SK-MEL-5 (cell line): ENCODE data around the gene CHEK2. TPM values are rescaled to one million over a fixed set of nuclear protein-coding genes. Genes with fewer than 3 reads are reported as not detected.
"Not testable (repeated sequence)": the region's sequence is repeated elsewhere in the genome, so short reads cannot be mapped to it uniquely, and the experiment has no call there.

ENCODE experiments used
- DNase-seq: peaks from one replicate; pipeline ENCODE4 v3.0.0-alpha.2; 2016; ENCODE audit warnings: low read depth, low spot score
- in situ Hi-C: cut with HindIII; loops from 2 replicates; pipeline ENCODE4 v1.10.0; 2016; ENCODE audit warnings: low sequenced_read_pairs, high pct_unique_total_duplicates, low pct_unique_long_range_greater_than_20kb
- total RNA-seq: library from RNA; depleted of rRNA; stranded (reverse); fragments of >200 nt; shearing (Covaris generic); gene quantifications from 2 replicates; pipeline ENCODE4 v1.2.3, GENCODE V29; 2014

Gene CHEK2
- total RNA-seq, 1 experiment from 2014 or later = 29.1 TPM

DNA sequence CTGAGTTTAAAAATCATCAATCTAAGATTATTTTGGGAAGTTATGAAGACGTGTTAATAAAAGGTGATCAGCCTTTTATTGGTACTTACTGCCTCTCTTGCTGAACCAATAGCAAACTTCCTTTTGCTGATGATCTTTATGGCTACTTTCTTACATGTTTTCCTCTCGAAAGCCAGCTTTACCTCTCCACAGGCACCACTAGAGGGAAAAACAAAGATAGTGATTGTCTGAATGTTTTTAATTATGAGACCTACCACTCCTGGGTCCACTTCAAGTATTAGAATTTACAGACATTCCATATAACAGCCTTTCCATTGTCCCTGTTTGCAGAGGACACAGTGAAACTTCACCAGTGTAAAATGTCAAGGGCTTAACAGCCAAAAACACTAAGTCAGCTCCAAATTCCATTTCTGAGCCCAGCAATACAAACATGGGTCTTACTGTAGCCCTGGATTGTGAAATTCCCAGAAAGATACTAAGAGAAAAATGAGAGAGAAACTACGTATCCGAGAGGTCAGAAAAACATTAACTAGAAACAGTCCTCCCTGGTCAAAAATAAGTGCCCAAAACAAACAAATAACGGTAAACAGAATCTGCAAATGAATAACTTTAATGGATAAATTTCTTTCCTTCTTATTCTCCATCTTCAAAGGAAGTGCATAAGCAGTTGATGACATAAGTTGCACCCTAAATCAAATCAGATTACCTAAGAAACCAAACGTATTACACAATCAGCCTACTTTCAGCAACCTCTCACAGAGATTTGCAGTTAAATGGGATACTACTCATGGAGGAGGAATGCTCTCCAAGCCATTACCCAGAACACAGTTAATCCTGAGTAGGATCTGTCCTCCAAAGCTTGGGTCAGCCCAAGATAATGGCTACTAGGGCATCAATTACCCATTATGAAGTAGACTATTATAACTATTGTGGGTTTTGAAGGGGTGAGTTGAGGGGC is 29.5 kb downstream of the CHEK2 start:
- in situ Hi-C loops = no loop called here
- peak; percentile 74 for DNase-seq

DNA sequence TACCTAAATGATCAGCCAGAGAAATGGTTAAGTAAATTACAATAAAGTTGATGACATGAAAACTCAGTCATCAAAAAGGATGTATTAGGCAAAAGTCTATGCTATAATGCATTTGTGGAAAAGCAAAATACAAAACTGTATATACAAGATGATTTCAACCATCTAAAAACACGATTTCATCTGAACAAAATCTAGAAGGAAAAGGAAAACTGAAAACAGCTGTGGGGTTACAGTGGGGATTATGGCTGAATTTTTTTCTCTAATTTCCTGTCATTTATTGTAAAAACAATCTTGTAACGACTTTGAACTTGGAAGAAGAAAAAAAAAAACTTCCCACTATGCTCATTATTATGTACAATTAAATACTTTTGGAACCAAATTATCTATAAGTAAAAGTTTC is 30.3 kb downstream of the CHEK2 start:
- in situ Hi-C loops = no loop called here

DNA sequence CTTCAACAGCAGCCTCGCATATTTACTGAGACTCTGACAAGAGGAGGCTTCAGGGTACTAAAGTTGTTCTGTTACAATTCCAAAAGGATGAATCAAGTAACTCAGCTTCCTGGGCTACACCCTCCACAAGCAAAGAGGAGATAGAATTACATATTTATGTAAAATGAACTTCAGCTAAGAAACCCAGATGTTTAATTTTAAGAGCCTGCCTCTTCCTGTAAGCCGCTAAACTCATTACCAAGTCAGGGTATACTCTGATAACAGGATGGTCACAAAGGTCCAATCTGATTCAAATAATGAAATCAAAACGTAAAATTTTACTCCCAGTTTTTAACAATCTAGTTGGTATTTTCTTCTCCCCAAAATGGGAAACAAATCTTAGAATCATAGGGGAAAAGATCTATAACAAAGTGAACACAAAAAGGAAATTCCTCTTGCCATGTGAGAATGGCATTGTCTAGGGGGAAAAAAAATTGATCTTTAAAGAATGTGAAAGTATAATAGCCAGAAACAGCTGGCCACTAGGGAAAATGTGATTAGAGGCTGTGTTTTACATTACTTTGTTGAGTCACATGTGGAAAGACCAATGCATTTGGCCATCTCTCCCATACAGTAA is 30.9 kb downstream of the CHEK2 start:
- DNase-seq = no peak
- in situ Hi-C loops = no loop called here

More for the DNA sequence above, 30.3 kb downstream of the CHEK2 start:
- no peak for DNase-seq

DNA sequence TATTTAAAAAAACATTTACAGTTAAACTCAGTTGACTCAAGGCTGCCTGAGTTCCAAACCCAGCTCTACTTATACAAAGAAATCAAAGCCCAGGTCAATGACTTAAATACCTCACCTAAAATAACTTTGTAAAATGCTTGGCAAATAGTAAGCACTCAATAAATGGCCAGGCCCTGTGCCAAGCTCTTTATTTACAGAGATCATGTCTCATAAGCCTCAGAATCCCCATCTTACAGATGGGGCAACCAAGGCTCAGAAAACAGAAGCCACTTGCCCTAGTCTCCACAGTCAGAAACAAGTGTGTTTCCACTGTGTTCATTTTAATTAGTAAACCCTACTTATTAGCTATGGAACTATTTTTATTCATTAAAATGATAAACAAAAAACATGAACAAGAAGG is 31.5 kb downstream of the CHEK2 start:
- DNase-seq = no peak
- in situ Hi-C loops = no loop called here

DNA sequence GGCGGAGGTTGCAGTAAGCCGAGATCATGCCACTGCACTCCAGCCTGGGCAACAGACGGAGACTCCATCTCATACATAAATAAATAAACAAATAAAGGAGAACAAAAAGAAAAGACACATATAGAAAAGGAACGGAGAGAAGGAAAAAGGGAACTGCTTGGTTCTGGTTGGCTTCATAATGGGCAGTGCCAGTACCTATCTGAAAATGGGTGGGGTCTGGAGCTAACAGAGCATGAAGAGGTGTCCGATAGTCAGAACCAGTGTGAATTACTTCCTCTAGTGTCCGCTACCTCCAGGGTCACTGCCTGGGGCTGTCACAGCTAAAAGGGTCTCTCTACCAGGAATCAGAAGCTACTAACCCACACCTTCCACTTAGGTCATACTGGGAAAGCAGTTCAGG is 34.8 kb downstream of the CHEK2 start:
- in situ Hi-C loops = no loop called here
- DNase-seq = no peak

DNA sequence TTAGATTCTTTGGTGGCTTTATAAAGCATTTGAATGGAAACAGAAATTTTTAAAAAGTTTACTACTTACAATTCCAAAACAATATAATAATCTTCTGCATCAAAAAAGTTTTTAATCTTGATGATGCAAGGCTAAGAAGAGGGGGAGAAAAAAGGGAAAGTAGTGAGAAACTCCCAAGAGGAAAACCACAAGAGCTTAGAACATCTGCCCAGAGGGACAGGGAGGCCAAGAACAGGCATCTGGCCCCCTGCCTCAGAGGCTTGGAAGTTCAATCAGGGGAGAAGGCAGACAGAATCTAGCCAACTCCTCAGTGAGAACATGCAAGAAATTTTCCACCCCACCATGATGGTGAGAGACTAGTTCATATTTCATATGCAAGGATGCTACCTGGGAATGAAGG is 38.2 kb downstream of the CHEK2 start:
- DNase-seq = no peak
- in situ Hi-C loops = no loop called here

DNA sequence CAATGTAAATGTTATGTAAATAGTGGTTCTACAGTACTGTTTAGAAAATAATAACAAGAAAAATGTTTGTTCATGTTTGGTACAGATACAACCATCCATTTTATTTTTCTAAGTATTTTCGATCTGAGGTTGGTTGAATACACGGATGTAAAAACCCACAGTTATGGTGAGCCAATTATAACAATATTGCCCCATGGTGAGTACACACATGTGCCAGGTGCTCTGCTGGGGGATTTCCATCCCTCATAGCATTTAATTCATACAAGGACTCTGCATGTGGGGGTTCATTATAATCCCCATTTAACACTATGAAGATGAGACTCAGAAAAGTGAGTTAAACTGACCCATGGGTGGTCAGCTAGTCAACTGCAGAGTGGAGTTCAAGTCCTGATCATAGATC is 38.7 kb downstream of the CHEK2 start:
- DNase-seq = no peak
- in situ Hi-C loops = no loop called here

DNA sequence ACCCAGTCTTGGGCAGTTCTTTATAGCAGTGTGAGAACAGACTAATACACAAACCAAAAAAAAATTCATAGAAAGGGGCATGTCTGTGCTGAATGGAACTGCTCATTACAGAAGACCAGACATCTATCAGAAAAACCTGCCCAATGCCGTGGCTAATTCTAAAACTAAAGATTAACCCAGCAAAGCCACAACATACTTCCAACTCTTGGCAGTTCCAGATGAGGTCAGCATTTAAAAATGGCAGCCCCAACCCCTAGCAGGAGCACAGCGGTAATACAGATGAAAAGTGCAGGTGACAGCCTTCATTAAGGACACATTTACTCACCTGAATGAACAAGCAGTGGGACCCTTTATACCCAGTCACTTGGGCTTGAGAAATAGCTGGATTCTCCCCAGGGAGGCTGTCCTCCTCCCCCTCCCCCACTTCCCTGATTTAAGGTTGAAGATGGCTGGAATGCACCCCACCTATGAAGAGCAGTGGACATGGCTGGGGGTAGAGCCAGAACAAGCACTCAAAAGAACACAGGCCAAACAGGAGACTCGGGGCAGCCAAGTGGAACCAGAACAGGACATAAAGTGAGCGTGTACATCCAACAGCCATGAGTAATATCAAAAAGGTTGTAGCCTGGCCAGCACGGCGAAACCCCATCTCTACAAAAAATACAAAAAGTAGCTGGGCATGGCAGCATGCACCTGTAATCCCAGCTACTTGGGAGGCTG is 48.4 kb downstream of the CHEK2 start:
- in situ Hi-C loops, DNase-seq: not testable (repeated sequence)

DNA sequence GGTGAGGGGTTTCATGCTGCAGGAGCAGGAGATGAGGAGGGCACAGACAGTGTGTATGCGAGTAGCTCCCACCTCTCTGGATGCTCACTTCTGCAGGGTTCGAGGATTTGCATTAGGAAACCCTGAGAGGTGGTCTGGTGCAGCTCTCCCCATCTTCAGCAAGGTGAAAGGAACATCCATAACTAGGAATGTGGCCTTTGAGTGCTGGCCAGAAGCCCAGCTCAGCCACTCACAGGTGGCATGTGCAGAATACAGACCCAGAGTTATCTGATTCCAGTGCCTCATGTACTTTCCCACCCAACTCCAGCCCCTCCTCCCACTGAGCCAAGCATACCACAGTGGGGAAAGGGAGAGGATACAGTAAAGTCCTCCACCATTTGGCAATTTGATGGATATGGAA is 51.8 kb downstream of the CHEK2 start:
- in situ Hi-C loops, DNase-seq: not testable (repeated sequence)

DNA sequence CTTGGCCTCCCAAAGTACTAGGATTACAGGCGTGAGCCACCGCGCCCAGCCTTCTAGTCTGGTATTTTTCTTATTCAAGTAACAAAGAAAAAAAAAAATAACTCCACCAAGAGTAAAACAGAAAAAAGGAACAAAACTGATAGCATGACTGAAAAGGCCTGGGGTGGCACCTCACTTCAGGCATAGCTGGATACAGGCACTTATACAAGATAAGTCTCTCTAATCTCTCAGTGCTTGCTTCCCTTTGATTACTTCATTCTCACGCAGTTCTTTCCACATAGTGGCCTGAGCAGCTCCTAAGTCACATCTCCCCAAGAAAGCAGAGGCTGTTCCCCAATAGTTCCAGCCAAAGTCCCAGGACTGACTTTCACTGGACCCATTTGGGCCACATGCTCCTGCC is 58.7 kb downstream of the CHEK2 start:
- in situ Hi-C loops, DNase-seq: not testable (repeated sequence)

DNA sequence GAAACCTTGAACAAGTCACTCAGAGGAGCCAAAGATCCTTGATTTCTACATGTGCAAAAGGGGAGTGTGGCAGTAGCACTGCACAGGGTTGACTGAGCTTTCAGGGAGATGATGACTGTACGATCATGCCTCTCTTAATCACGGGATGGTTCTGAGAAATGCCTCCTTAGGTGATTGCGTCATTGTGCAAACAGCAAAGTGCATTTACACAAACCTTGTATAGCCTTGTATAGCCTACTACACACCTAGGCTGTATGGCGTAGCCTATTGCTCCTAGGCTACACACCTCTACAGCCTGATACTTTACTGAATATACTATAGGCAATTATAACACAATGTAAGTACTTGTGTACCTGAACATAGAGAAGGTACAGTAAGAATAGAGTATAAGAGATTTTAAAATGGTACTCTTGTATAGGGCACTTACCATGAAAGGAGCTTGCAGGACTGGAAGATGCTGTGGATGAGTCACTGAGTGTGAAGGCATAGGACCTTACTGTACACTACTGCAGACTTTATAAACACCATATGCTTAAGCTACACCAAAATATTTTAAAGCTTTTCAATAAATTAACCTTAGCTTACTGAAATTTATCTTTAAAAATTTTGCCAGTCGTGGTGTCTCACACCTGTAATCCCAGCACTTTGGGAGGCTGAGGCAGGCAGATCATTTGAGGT is 60.7 kb downstream of the CHEK2 start:
- DNase-seq = peak; percentile 65
- in situ Hi-C loops = not testable (repeated sequence)

DNA sequence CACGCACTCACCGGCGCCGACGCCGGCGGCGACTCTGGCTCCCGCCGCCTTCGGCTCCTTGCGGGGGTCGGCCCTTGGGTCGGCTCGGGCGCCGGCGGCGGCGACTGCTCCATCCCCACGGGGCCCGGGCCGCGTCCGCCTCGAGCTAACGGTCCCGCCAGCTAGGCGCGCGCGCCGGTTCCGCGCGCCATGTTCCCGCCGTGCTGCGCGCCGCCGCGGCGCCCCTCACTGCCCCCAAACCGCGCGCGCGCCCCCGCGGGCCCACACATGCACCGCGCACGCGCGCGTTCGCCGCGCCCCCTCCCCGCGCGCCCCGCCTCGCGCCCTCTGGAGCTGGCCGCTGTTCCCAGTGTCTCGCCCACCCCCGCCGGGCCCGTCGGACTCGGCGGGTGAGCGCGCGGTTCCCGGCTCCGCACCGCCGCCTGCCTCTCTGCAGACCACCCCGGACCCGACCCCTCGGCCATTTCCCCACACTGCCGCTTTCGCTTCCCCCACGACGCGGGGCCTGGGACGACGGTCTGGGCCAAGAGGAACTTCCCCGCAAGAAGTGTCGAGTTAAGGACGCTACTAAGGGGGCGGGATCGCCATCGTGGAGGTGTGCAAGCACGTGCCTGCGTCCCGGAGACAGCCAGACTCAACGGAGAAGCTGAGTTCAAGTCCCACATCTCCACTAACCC is 61.9 kb downstream of the CHEK2 start, which contains the start of gene TTC28:
Gene TTC28 (minus strand): TSS at position 230 of the 677 bp plus-strand sequence. CDS start 117 bp downstream, at position 113.
- in situ Hi-C loops = not testable (repeated sequence)
- peak; percentile 86 for DNase-seq

DNA sequence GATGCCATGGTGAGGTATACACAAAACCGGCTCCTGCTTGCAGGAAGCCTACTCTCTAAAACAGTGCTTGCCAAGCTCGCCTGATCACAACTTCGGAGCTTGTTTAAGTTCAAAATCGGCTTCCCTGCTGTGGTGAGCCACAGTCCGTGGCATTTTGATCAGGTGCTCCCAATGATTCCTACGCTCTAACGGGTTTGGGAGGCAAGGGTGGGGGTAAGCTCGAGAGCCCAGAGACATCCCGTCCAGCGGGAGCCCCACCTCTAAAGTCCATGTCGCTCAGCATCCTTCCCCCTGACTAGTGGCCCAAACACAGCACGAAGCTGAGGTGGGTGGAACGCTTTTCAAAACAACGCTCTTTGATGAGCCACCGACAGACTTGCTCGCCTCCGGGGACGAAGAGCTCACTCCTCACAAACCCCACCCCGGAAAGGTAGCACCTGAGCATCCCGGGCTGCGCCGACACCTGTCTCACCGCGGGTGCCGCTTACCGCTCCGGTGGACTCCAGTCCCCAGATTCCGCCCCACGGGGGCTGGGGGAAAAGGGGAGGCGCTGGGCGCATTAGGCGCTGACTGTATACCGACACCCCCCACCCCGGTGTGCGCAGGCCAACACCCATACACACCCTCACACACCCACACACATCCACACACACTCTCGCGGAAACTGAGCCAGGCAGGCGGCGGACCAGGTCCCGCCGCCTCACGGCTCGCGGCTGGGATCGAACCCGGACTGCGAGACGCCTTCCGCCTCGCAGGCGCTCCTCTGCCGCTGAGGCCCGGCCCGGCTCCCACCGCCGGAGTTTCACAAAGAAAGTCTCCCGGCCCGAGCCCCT is 62.6 kb downstream of the CHEK2 start:
- in situ Hi-C loops = not testable (repeated sequence)
- peak; percentile 14 for DNase-seq

DNA sequence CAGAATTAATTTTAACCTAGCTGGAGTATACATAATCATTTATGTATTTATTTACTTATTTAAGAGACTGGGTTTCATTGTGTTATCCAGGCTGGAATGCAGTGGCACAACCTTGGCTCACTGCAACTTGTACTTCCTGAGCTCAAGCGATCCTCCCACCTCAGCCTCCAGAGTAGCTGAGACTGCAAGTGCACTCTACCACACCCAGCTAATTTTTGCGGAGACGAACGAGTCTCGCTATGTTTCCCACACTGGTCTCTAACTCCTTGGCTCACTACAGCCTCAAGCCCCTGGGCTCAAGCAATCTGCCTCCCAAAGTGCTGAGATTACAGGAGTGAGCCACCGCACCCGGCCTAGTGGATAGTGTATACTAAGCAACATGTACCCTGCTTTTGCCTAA is 63.5 kb downstream of the CHEK2 start:
- DNase-seq, in situ Hi-C loops: not testable (repeated sequence)

DNA sequence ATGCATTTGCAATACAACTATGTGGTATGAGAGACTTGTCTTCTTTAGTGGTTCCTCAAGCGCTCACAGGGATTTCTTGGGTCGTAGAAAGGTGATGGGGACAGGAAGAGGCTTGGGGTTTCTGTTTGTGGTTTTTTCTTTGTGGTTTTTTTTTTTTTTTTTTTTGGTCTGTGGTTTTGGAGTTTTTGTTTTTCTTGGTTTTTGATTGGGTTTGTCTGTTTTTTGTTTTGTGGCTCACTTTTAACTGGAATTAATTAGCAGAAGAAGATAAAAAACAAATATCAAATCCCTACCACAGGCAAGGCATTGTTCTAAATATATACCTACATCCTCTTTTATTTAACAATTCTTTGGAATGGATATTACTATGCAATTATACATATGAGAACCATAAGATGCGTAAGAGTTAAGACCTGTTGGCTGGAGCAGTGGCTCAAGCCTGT is 67.5 kb downstream of the CHEK2 start:
- DNase-seq = no peak
- in situ Hi-C loops = no loop called here

DNA sequence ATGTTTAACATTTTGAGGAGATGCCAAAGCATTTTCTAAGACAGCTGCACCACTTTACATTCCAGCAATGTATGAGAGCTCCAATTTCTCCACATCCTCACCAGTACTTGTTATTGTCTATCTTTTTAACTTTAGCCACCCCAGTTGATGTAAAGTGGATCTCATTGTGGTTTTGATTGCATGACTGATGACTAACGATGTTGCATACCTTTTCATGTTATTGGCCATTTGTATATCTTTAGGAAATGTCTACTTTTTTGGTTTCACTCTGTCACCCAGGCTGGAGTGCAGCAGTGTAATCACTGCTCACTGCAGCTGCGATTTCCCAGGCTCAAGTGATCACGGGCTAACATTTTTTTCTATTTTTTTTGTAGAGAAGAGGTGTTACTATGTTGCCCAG is 70.9 kb downstream of the CHEK2 start:
- DNase-seq = no peak
- in situ Hi-C loops = no loop called here
